Breast epithelium (tissue), 3 donors: Measurements from ENCODE around the gene HBS1L.

Experiments used
- CTCF ChIP-seq, 3 donors: fragments of 450-650 bp; IDR thresholded peaks; one replicate each; pipeline ENCODE4 v1.5.1; 2016 to 2017; ENCODE audit warnings: antibody characterized with exemption in 3 of 3, mild to moderate bottlenecking in 3 of 3, moderate library complexity in 3 of 3
- POLR2A ChIP-seq: fragments of 450-650 bp; IDR thresholded peaks from one replicate; pipeline ENCODE4 v1.6.1; 2016; ENCODE audit warnings: antibody characterized with exemption, mild to moderate bottlenecking, moderate library complexity
- POLR2AphosphoS5 ChIP-seq, 3 donors: sonication (generic); formaldehyde crosslinking; IDR thresholded peaks; one replicate each; pipeline ENCODE4 v1.6.1; 2017; ENCODE audit warnings: antibody characterized with exemption in 3 of 3

- TF ChIP-seq CTCF (IDR thresholded peaks at IDR 0.05) (no peak), POLR2AphosphoS5 (IDR thresholded peaks at IDR 0.05) (no peak), POLR2A (no peak)
Observed at GRCh38 chr6:134962421-134962820, 92.2 kb downstream of the HBS1L start.
